VCaP (cell line): ENCODE results near the gene ACOX3.

Experiments
- H3K27ac ChIP-seq: fragments of 450-650 bp; 2 replicates; pipeline ENCODE4 v1.5.1; 2017
- TF ChIP-seq, protein P1 (sequence below): fragments of 450-650 bp; conservative IDR thresholded peaks from 2 replicates; pipeline ENCODE4 v1.5.1; 2017; ENCODE audit warnings: mild to moderate bottlenecking, moderate library complexity

The ACOX3 gene

DNA sequence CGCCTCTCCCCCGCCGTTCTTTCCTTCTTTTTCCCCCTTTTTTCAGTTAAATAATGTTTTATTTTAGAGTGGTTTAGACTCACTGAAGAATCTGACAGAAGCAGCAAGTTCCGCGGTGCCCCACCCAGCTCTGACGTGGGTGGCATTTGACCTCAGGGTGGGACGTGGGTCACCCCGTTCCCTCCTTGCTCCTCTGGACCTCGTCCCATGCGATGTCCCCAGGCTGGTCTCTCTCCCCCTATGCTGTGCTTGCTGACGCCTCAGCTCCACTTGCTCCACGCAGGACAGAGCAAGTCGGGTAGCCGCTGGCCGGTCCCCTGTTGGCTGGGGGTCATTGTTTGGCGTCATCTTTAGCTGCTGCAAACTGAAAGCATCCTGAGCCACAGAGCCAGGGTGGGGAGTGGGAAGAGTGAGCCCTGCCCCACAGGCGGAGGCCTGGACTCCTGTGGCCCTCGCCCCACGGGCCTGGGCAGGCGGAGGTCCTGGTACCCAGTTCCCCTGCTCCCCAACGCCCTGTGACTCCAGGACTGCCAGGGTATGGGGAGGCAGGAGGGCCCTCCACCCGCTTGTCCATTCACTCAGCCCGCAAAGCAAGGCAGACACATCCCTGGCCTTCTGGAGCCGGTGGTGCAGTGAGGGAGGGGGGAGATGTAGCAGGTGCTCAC, 30.8 kb upstream of the ACOX3 start:
- TF ChIP-seq, protein P1, sequence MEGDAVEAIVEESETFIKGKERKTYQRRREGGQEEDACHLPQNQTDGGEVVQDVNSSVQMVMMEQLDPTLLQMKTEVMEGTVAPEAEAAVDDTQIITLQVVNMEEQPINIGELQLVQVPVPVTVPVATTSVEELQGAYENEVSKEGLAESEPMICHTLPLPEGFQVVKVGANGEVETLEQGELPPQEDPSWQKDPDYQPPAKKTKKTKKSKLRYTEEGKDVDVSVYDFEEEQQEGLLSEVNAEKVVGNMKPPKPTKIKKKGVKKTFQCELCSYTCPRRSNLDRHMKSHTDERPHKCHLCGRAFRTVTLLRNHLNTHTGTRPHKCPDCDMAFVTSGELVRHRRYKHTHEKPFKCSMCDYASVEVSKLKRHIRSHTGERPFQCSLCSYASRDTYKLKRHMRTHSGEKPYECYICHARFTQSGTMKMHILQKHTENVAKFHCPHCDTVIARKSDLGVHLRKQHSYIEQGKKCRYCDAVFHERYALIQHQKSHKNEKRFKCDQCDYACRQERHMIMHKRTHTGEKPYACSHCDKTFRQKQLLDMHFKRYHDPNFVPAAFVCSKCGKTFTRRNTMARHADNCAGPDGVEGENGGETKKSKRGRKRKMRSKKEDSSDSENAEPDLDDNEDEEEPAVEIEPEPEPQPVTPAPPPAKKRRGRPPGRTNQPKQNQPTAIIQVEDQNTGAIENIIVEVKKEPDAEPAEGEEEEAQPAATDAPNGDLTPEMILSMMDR = no peak
- no peak overlapping the region for H3K27ac ChIP-seq

DNA sequence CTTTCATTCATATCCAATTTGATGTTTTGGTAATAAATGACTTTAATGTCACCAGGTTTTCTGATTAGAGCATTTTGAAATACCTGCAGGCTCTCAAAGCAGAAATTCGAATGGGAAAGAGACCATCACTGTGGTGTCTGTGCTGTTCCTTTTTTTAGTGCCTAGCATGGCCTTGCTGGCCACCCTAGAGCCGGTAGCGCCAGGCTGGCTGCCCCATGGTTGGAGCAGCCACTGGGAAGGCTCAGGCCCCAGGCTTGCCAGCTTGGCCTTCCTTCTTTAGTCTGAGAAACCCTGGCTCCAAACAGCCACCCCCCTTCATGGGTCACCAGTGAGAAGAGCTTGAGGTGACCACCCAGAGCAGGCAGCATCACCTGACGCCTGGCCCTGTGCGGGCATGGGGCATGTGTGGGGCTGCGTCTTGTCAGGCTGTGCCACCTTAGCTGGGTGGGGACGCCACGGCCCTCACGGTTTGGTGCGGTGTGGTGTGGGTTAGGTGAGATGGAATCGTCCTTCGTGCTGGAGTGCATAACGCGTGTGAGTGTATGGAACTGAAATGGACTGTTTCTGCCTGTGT, 30.0 kb upstream of the ACOX3 start:
- TF ChIP-seq, protein P1 = no peak
- H3K27ac ChIP-seq = no peak overlapping the region

DNA sequence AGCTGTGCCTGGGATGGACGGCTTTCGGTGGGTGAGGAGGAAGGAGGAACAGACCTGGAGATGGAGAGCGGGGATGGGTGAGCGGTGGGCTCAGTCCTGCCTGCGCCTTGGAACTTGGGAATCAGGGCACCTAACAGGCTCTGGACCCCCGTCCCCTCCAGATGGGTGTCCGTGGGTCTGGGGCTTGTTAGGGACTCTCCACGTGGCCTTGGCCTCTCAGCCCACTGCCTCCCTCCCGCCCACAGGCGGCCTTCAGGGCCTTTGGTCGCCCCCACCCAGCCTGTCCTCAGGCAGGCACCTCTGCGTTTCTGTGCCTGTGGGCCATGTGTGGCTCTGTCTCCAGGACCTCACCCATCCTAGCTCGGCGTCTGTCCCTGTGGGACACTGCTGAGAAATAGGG, 29.0 kb upstream of the ACOX3 start:
- H3K27ac ChIP-seq = no peak overlapping the region
- TF ChIP-seq, protein P1 = no peak

DNA sequence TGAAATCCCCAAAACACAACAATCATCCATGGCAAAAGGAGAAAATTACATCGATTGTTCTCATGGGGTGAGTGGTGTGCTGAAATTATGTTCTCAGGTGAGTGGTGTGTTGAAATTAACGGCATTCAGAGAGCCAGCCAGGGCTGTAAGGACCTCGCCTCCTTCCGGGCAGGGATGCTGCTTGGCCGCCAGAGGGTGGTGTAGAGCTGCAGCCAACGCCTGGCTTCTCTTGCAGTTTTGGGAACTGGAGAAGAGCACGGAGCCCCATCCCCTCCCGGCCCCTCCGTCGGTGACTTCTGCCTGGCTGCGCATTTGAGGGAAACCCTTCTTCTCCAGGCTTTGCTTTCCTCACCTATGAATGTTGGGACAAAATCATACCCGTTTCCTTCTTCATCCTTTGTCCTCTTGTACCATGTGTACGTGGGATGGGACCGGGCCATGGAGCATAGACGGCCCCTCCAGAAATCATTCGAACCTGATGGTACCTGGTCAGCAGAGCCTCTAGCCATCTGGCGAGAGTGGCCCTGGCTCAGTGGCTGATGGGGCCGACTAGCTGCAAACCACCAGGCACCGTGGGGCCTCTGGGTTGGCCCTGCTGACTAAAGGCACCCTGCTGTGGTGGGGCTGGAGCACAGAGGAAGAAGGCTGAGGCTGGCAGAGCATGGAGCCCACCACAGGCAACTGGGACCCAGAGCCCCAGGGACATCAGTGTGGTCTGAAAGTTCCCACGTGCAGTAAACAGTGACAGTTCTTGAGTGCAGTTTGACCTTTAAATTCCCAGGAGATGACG, 28.4 kb upstream of the ACOX3 start:
- TF ChIP-seq, protein P1 = peak; percentile 97
- no peak overlapping the region for H3K27ac ChIP-seq

DNA sequence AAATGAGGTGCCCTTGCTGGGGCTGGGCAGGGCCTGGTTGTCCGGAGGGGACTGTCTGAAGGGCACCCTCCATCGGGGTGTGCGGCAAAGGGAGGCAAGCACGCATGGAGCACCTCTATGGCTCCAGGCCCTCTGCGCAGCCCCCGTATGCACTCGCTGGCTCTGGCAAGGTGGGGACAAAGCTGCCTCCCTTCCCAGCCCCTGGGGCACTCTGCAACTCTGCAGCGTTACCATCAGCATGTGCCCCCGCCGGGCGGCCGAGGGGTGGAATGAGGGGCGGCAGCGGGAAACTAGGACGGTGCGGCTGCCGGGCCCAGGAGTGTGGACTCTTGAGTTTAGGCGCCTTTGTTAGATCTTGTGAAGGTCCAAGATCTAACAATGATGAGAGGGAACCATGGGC, 26.5 kb upstream of the ACOX3 start:
- TF ChIP-seq, protein P1 = no peak
- no peak overlapping the region for H3K27ac ChIP-seq

DNA sequence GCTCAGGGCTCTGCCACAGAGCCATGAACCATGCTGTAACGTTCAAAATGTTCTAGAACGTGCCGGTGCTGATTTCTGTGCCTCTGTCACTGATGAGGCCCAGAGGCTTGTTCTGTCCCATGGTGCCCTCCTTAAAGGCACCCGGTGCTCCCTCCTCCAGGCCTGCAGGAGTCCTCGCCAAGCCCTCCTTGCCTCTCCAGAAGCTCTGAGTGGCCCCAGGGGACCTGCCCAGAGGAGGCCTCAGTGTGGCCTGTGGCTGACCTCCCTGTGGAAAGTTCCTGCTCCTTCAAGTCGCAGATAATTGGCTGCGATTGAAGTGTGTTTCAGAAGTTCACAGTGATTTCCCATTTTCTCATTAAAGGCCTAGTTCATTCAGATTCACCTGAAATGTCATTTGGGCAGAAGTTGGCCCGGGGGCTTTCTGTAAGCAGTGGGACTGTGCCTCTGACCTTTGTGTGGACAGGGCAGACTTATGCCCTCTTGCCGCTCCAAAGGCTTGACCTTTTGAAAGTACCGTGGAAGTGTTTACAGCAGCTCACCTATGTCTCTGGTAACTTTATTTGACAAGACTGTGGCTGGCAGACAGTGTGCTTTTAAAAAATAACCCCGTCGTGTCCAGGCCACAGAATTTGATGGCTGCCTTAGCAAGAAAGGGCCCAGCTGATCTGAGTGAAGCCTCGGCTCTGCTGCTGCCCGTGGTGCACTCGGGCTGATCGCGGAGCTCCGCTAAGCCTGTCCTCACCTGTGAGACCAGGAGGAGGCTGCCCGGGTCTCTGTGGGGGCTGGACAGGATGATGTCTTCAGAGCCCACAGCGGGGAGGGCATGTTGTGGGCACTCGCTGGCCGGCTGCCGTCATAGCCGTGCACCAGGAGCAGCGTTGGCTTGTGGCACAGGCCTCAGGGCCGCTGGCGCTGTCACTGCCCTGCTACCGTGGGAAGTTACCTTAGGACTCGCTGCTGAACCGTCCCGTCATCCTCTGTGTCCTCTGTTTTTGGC, 25.4 kb upstream of the ACOX3 start:
- no peak overlapping the region for H3K27ac ChIP-seq
- TF ChIP-seq, protein P1 = no peak

DNA sequence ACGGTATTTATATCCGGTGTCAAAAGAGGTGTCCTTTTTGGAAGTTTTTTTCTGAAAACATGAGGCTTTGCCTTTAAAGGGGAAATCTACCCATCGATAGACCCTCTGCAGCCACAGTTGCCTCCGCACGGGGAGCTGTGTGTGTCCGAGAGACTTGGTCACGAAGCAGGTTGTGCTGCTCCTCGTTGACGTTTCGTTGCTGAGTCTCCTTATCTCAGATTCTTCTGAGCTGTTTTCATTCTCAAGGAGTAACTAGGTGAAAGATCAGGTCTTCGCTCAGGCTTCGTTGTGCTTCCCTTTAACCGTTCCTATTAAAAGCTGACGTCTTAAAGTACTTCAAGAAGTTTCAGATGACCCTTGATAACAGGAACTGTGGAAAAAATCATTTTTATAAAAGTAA, 23.9 kb upstream of the ACOX3 start:
- TF ChIP-seq, protein P1 = no peak
- no peak overlapping the region for H3K27ac ChIP-seq
